ENCODE measurements around the gene GRIN3A. TPM values are rescaled to one million over a fixed set of nuclear protein-coding genes. Genes with fewer than 3 reads are reported as not detected.

The GRIN3A gene
- total and polyA plus RNA-seq, 2 of the 4 experiments (the other 2 are of a cell fraction): not detected

DNA sequence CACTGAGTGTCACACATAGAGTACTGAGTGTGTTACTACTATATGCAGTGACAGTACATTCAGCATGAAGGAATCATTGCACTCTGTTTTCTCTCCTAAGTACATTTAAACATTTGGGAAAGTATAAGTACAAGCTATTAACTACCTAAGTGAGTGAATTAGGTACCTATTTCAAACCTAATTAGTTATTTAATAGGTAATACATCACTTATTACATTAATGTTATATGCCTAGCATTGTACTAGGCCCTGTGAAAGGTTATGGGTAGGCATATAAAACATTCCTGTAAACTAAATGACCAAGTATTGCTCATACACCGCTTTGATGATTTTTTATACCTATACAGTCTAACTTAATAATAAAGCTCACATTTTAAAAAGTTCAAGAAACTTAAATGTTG lies 118.0 kb downstream of the GRIN3A start:
- TF ChIP-seq, protein P1, sequence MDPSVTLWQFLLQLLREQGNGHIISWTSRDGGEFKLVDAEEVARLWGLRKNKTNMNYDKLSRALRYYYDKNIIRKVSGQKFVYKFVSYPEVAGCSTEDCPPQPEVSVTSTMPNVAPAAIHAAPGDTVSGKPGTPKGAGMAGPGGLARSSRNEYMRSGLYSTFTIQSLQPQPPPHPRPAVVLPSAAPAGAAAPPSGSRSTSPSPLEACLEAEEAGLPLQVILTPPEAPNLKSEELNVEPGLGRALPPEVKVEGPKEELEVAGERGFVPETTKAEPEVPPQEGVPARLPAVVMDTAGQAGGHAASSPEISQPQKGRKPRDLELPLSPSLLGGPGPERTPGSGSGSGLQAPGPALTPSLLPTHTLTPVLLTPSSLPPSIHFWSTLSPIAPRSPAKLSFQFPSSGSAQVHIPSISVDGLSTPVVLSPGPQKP (IDR thresholded peaks at IDR 0.05; ENCODE audit: borderline replicate concordance, low read depth, low read length): no peak
- TF ChIP-seq MAZ (IDR thresholded peaks at IDR 0.05; ENCODE audit: borderline replicate concordance, low read depth, low read length) (no peak), CHD1 (IDR thresholded peaks at IDR 0.05; ENCODE audit: low read depth, low read length) (no peak), RCOR1 (IDR thresholded peaks at IDR 0.05; ENCODE audit: insufficient replicate concordance, low read length) (no peak), SMC3 (IDR thresholded peaks at IDR 0.05; ENCODE audit: low read depth, low read length) (no peak), POLR2A (IDR thresholded peaks at IDR 0.05; ENCODE audit: low read depth, low read length) (no peak), RAD21 (IDR thresholded peaks at IDR 0.05; ENCODE audit: low read length) (no peak), MXI1 (IDR thresholded peaks at IDR 0.05; ENCODE audit: borderline replicate concordance, low read depth, low read length) (no peak), RFX5 (IDR thresholded peaks at IDR 0.05; ENCODE audit: low read depth, low read length) (no peak), BHLHE40 (IDR thresholded peaks at IDR 0.05; ENCODE audit: low read depth, low read length) (no peak)
- H2BK15ac ChIP-seq (ENCODE audit: low read depth, low read length): no peak overlapping the region
- dilution Hi-C loops (cut with HindIII; ENCODE audit: low sequenced_read_pairs, unreplicated experiment) (no loop called here), intact Hi-C loops (cut with micrococcal nuclease) (no loop called here), in situ Hi-C loops (cut with MboI; ENCODE audit: low sequenced_read_pairs) (no loop called here)
- BruUV-seq (replicated peaks): no TSS peak
- DNase-seq (no peak), ATAC-seq (ENCODE audit: low read depth) (no peak)
- H2BK20ac ChIP-seq (ENCODE audit: low read depth, low read length): no peak overlapping the region
- no peaks in the 10 kb centered on the region for H3K4me1 ChIP-seq (ENCODE audit: control insufficient read depth, insufficient read depth, low read length)
- no peak overlapping the region for H4K5ac ChIP-seq (ENCODE audit: low read depth, low read length)
- H3K4me2 ChIP-seq (ENCODE audit: low read depth, low read length): no peak overlapping the region
- no peak overlapping the region for H2BK5ac ChIP-seq (ENCODE audit: low read depth, low read length, poor library complexity, severe bottlenecking)
- H3K4ac ChIP-seq (ENCODE audit: low read depth, low read length): no peak overlapping the region
- H2AK9ac ChIP-seq (replicated peaks; ENCODE audit: low read depth, low read length, poor library complexity): no peak overlapping the region
- no peaks in the 10 kb centered on the region for H3K9me1 ChIP-seq (ENCODE audit: insufficient read depth, low read length)
- H4K20me1 ChIP-seq (ENCODE audit: insufficient read depth, low read length): no peaks in the 10 kb centered on the region
- H3K14ac ChIP-seq (replicated peaks; ENCODE audit: low read depth, low read length): no peak overlapping the region
- no peak overlapping the region for H4K91ac ChIP-seq (ENCODE audit: insufficient read depth, low read depth, low read length)
- H3K23ac ChIP-seq (ENCODE audit: low read depth, low read length): no peak overlapping the region
- no peak overlapping the region for H3K18ac ChIP-seq (ENCODE audit: low read depth, low read length)
- H2AFZ ChIP-seq (replicated peaks; ENCODE audit: low read length, poor library complexity): no peak overlapping the region
- H3K79me1 ChIP-seq (ENCODE audit: low read depth in 1 of 2, low read length in 2 of 2): no peaks in the 10 kb centered on the region
- H2AK5ac ChIP-seq (ENCODE audit: low read depth, low read length): no peak overlapping the region
- no peak overlapping the region for H3K9ac ChIP-seq (ENCODE audit: low read depth, low read length)
- no peak overlapping the region for H3K56ac ChIP-seq (ENCODE audit: extremely low read depth, insufficient read depth, low read length)
- no peak overlapping the region for H2BK120ac ChIP-seq (ENCODE audit: low read depth, low read length)
- POLR2A ChIA-PET (ENCODE audit: unreplicated experiment): no interaction called here
- no peaks in the 10 kb centered on the region for H3K27me3 ChIP-seq (ENCODE audit: control insufficient read depth, insufficient read depth, low read length)
- no peaks in the 10 kb centered on the region for H3K36me3 ChIP-seq (ENCODE audit: control insufficient read depth, insufficient read depth, low read length)
- H4K8ac ChIP-seq (ENCODE audit: low read depth in 2 of 2, low read length in 2 of 2): no peak overlapping the region
- no CpG with 5 or more reads among the region's 1 CpG for WGBS, 2 experiments (ENCODE audit: extremely low coverage in 2 of 2, insufficient read length in 1 of 2)
- H3K4me3 ChIP-seq (ENCODE audit: insufficient read depth, low read depth, low read length): no peak overlapping the region
- no peaks in the 10 kb centered on the region for H3K9me3 ChIP-seq (ENCODE audit: control insufficient read depth, insufficient read depth, low read length)
- CTCF ChIA-PET: no interaction called here
- H3K27ac ChIP-seq (ENCODE audit: insufficient read depth, low read length): no peak overlapping the region
